ENCODE results near the gene CEMIP. TPM values are rescaled to one million over a fixed set of nuclear protein-coding genes. Genes with fewer than 3 reads are reported as not detected.

Gene CEMIP
- total RNA-seq, 1 experiment from 2014 or later: 3.5 TPM

GRCh38 chr15:80982839-80983238, 203.7 kb downstream of the CEMIP start:
- Histone ChIP-seq H3K36me3 (ENCODE audit: control insufficient read depth in 1 of 2, insufficient read depth in 2 of 2, low read length in 2 of 2) (peaks cover 19 to 23% of the 10 kb centered on the region in 2 experiments; a peak in 3 of 4 replicates), H3K4me1 (ENCODE audit: control insufficient read depth in 1 of 2, insufficient read depth in 2 of 2, low read length in 2 of 2) (peaks cover 6 to 15% of the 10 kb centered on the region in 2 experiments; a peak in 2 of 4 replicates), H3K27ac (ENCODE audit: low read depth, low read length) (no peak overlapping the region), H3K4me2 (ENCODE audit: low read length) (no peak overlapping the region), H3K79me2 (ENCODE audit: insufficient read depth, low read length) (peaks cover 66% of the 10 kb centered on the region), H3K4me3 (replicated peaks in 1 of 2; ENCODE audit: low read depth in 1 of 2, low read length in 2 of 2) (no peak overlapping the region), H2AFZ (ENCODE audit: low read depth, low read length, poor library complexity, severe bottlenecking) (no peak overlapping the region), H3K9me2 (ENCODE audit: insufficient read depth) (no peaks in the 10 kb centered on the region), H4K20me1 (ENCODE audit: insufficient read depth) (no peaks in the 10 kb centered on the region), H3K27me3 (ENCODE audit: insufficient read depth, low read length) (no peaks in the 10 kb centered on the region), H3K9me3 (ENCODE audit: control insufficient read depth in 1 of 2, insufficient read depth in 1 of 2, low read depth in 1 of 2, low read length in 2 of 2) (no peaks in the 10 kb centered on the region), H3K9ac (ENCODE audit: low read length) (no peak overlapping the region)
- intact Hi-C loops (cut with micrococcal nuclease): no loop called here
- POLR2A ChIA-PET: no interaction called here
- DNase-seq (ENCODE audit: low read depth, low spot score): no peak
- CTCF ChIA-PET: interaction anchor here (1.7 kb wide), 1 partner anchor 283 kb away, joined by 3 read pairs; no protein-coding TSS in a partner anchor
- RAD21 ChIA-PET (ENCODE audit: low non-redundant PET in 1 of 2, low total read pairs in 2 of 2, uncharacterized antibody in 2 of 2, unreplicated experiment in 2 of 2): no interaction called here
- TF ChIP-seq YY1 (IDR thresholded peaks at IDR 0.05; ENCODE audit: extremely low read depth, insufficient replicate concordance, low read depth, low read length) (no peak), CEBPB (IDR thresholded peaks at IDR 0.05; ENCODE audit: low read depth) (no peak), EGR1 (IDR thresholded peaks at IDR 0.05; ENCODE audit: low read depth) (no peak), EZH2phosphoT487 (IDR thresholded peaks at IDR 0.05; ENCODE audit: borderline replicate concordance) (no peak), SRF (IDR thresholded peaks at IDR 0.05; ENCODE audit: low read depth) (no peak), SIN3A (IDR thresholded peaks at IDR 0.05; ENCODE audit: low read depth) (no peak), POLR2AphosphoS5 (IDR thresholded peaks at IDR 0.05; ENCODE audit: low read depth, low read length) (no peak), REST (IDR thresholded peaks at IDR 0.05; ENCODE audit: low read depth) (no peak), EZH2 (IDR thresholded peaks at IDR 0.05) (no peak), MAX (IDR thresholded peaks at IDR 0.05) (no peak), ZNF274 (IDR thresholded peaks at IDR 0.05; ENCODE audit: low read depth, low read length) (no peak), FOSL1 (IDR thresholded peaks at IDR 0.05; ENCODE audit: low read depth) (no peak), JUND (IDR thresholded peaks at IDR 0.05) (no peak)
- TF ChIP-seq, protein P1, sequence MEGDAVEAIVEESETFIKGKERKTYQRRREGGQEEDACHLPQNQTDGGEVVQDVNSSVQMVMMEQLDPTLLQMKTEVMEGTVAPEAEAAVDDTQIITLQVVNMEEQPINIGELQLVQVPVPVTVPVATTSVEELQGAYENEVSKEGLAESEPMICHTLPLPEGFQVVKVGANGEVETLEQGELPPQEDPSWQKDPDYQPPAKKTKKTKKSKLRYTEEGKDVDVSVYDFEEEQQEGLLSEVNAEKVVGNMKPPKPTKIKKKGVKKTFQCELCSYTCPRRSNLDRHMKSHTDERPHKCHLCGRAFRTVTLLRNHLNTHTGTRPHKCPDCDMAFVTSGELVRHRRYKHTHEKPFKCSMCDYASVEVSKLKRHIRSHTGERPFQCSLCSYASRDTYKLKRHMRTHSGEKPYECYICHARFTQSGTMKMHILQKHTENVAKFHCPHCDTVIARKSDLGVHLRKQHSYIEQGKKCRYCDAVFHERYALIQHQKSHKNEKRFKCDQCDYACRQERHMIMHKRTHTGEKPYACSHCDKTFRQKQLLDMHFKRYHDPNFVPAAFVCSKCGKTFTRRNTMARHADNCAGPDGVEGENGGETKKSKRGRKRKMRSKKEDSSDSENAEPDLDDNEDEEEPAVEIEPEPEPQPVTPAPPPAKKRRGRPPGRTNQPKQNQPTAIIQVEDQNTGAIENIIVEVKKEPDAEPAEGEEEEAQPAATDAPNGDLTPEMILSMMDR (IDR thresholded peaks at IDR 0.05 in 2 of 3, conservative IDR thresholded peaks at IDR 0.05 in 1 of 3; ENCODE audit: borderline replicate concordance in 1 of 3, insufficient read depth in 1 of 3, low read depth in 2 of 3, low read length in 2 of 3): no peak
- TF ChIP-seq, protein P2, sequence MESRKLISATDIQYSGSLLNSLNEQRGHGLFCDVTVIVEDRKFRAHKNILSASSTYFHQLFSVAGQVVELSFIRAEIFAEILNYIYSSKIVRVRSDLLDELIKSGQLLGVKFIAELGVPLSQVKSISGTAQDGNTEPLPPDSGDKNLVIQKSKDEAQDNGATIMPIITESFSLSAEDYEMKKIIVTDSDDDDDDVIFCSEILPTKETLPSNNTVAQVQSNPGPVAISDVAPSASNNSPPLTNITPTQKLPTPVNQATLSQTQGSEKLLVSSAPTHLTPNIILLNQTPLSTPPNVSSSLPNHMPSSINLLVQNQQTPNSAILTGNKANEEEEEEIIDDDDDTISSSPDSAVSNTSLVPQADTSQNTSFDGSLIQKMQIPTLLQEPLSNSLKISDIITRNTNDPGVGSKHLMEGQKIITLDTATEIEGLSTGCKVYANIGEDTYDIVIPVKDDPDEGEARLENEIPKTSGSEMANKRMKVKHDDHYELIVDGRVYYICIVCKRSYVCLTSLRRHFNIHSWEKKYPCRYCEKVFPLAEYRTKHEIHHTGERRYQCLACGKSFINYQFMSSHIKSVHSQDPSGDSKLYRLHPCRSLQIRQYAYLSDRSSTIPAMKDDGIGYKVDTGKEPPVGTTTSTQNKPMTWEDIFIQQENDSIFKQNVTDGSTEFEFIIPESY (IDR thresholded peaks at IDR 0.05; ENCODE audit: extremely low read depth, insufficient replicate concordance, low read length): no peak
- no peak for ATAC-seq
- no TSS peak for BruUV-seq (replicated peaks)

Measured in HCT116 (cell line).